PFSK-1 (cell line): Measurements from ENCODE around the gene SORL1-AS1.
A peak's percentile ranks its signal among the peaks of the same experiment; 100 is the strongest.

Source experiments
- FOXP2 ChIP-seq: optimal IDR thresholded peaks from 2 replicates; pipeline ENCODE3; 2011; ENCODE audit warnings: borderline replicate concordance, control low read depth, inconsistent platforms; ENCODE audit not compliant: insufficient read depth; ENCODE audit errors: extremely low read length, extremely low read depth
- POLR2AphosphoS5 ChIP-seq: IDR thresholded peaks from 2 replicates; pipeline ENCODE4 v1.6.1; 2012; ENCODE audit warnings: low read depth, mild to moderate bottlenecking, control low read depth, low read length, moderate library complexity
- SIN3A ChIP-seq: IDR thresholded peaks from 2 replicates; pipeline ENCODE4 v1.6.1; 2012; ENCODE audit warnings: mild to moderate bottlenecking, low read length, moderate library complexity, borderline replicate concordance; ENCODE audit not compliant: insufficient read depth
- TAF1 ChIP-seq: IDR thresholded peaks from 2 replicates; pipeline ENCODE4 v1.6.1; 2012; ENCODE audit warnings: low read length, control low read depth, borderline replicate concordance; ENCODE audit not compliant: insufficient read depth
- TF ChIP-seq, protein P1 (sequence below), 2 experiments: IDR thresholded peaks; 2 replicates each; pipeline versions ENCODE4 v1.6.1 to v1.8.0; 2011 to 2012; ENCODE audit warnings: low read depth in 2 of 2, low read length in 2 of 2, control low read depth in 1 of 2, inconsistent platforms in 1 of 2, mild to moderate bottlenecking in 1 of 2, moderate library complexity in 1 of 2; ENCODE audit not compliant: insufficient read depth in 1 of 2

SORL1-AS1 gene

GRCh38 chr11:121469910-121470309 lies 17.1 kb upstream of the SORL1-AS1 start:
- TF ChIP-seq FOXP2 (no peak), SIN3A (no peak), TAF1 (no peak), POLR2AphosphoS5 (no peak)
- TF ChIP-seq, protein P1, sequence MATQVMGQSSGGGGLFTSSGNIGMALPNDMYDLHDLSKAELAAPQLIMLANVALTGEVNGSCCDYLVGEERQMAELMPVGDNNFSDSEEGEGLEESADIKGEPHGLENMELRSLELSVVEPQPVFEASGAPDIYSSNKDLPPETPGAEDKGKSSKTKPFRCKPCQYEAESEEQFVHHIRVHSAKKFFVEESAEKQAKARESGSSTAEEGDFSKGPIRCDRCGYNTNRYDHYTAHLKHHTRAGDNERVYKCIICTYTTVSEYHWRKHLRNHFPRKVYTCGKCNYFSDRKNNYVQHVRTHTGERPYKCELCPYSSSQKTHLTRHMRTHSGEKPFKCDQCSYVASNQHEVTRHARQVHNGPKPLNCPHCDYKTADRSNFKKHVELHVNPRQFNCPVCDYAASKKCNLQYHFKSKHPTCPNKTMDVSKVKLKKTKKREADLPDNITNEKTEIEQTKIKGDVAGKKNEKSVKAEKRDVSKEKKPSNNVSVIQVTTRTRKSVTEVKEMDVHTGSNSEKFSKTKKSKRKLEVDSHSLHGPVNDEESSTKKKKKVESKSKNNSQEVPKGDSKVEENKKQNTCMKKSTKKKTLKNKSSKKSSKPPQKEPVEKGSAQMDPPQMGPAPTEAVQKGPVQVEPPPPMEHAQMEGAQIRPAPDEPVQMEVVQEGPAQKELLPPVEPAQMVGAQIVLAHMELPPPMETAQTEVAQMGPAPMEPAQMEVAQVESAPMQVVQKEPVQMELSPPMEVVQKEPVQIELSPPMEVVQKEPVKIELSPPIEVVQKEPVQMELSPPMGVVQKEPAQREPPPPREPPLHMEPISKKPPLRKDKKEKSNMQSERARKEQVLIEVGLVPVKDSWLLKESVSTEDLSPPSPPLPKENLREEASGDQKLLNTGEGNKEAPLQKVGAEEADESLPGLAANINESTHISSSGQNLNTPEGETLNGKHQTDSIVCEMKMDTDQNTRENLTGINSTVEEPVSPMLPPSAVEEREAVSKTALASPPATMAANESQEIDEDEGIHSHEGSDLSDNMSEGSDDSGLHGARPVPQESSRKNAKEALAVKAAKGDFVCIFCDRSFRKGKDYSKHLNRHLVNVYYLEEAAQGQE (IDR thresholded peaks at IDR 0.05; ENCODE audit: insufficient read depth in 1 of 2, low read depth in 2 of 2, low read length in 2 of 2) = no peak

DNA sequence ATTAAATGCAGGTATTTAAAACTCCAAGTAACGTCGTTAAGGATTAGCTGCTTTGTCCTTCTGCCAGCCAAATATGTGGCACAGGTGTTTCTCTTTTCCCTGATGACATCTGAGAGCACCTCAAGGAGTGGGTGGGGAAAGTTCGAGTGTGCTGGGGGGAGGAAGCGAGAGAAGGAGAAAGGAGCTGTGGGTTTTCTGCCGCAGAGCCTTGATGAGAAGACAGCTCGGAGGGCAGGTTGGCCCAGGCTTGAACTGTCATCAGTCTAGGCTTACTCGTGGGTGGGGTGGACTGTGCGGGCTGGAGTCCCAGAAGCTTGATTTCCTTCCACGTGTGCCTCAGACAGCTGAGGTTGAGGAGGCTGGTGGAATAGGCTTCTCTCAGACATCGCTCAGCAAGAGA lies 15.2 kb upstream of the SORL1-AS1 start:
- no peak for TF ChIP-seq FOXP2

DNA sequence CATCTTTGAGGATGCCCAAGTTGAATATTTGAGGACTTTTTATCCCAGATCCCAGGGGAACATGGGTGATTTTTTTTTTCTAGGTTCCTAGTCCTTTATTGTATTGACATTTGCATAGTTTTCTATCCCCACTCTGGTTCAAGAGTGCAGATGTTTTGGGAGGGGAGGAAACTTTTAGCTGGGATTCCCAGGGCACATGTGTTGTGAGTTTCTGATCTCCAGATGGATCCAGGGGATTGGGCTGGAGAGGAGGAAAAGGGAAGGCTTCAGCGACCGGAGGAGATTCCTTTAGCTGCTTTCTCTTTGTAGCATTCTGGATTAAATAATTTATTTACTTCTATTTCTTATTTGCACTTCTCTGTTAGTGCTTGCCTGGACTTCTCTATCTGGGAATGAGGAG lies 14.7 kb upstream of the SORL1-AS1 start:
- TF ChIP-seq POLR2AphosphoS5 (no peak), FOXP2 (no peak), TAF1 (no peak), SIN3A (no peak)
- TF ChIP-seq, protein P1 (IDR thresholded peaks at IDR 0.05; ENCODE audit: insufficient read depth in 1 of 2, low read depth in 2 of 2, low read length in 2 of 2) = no peak

GRCh38 chr11:121466063-121466794 lies 13.5 kb upstream of the SORL1-AS1 start:
- TF ChIP-seq TAF1 (no peak), FOXP2 (peak; percentile 88)

GRCh38 chr11:121465709-121466062 lies 12.9 kb upstream of the SORL1-AS1 start:
- TF ChIP-seq FOXP2 (no peak), SIN3A (no peak), POLR2AphosphoS5 (no peak), TAF1 (no peak)
- TF ChIP-seq, protein P1 (IDR thresholded peaks at IDR 0.05; ENCODE audit: insufficient read depth in 1 of 2, low read depth in 2 of 2, low read length in 2 of 2) = no peak

- TF ChIP-seq TAF1 (no peak), FOXP2 (peak; percentile 97)
- TF ChIP-seq, protein P1 (IDR thresholded peaks at IDR 0.05; ENCODE audit: insufficient read depth in 1 of 2, low read depth in 2 of 2, low read length in 2 of 2) = 0 out of 4 replicates have a peak, but pooled peaks of 1 of the 2 experiments have one; percentile 19
Observed at GRCh38 chr11:121464352-121464946, 11.7 kb upstream of the SORL1-AS1 start.
